D721Med (cell line): Measurements from ENCODE around the gene ARHGEF11.
"Not testable (repeated sequence)": the region's sequence is repeated elsewhere in the genome, so short reads cannot be mapped to it uniquely, and the experiment has no call there.

Source experiments
- DNase-seq: peaks from one replicate; pipeline ENCODE4 v3.0.0; 2011; ENCODE audit warnings: low spot score; ENCODE audit not compliant: insufficient read length
- FAIRE-seq: peaks from 2 replicates; lab custom pipeline; 2011; peaks lifted over from hg19 to GRCh38; lab: Jason Lieb, UNC
- CTCF ChIP-seq: IDR thresholded peaks from 2 replicates; pipeline ENCODE4 v1.5.1; 2012; ENCODE audit warnings: mild to moderate bottlenecking, control low read depth; ENCODE audit not compliant: insufficient read depth; ENCODE audit errors: missing control alignments

ARHGEF11 gene

GRCh38 chr1:156929596-156930238 lies 115.8 kb downstream of the ARHGEF11 start:
- no peak for DNase-seq
- TF ChIP-seq CTCF, result no peak
- no peak for FAIRE-seq

- DNase-seq (no peak), FAIRE-seq (no peak)
- no peak for TF ChIP-seq CTCF
Observed at GRCh38 chr1:156928043-156928602, 117.4 kb downstream of the ARHGEF11 start.

GRCh38 chr1:156927215-156928042 lies 118.1 kb downstream of the ARHGEF11 start:
- no peak for FAIRE-seq
- TF ChIP-seq CTCF, result peak; percentile 84
- peak; percentile 86 for DNase-seq

DNA sequence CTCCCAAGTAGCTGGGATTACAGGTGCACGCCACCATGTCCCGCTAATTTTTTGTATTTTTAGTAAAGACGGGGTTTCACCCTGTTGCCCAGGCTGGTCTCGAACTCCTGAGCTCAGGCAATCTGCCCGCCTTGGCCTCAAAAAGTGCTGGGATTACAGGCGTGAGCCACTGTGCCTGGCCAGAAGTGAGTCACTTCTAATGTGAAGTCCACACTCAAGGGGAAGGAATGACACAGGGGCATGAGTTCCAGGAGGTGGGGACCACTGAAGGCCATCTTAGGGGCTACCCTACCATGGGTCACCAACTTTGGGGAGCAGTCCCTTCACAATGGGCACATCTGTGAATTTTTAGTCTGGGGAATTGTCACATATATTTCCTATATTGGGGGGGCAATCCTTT lies 118.8 kb downstream of the ARHGEF11 start:
- not testable (repeated sequence) for DNase-seq, FAIRE-seq

- no peak for TF ChIP-seq CTCF
- no peak for FAIRE-seq
Observed at GRCh38 chr1:156926175-156926574, 119.4 kb downstream of the ARHGEF11 start.

GRCh38 chr1:156925154-156926010 lies 120.2 kb downstream of the ARHGEF11 start:
- TF ChIP-seq CTCF, result no peak
- no peak for FAIRE-seq

More at GRCh38 chr1:156926175-156926574, 119.4 kb downstream of the ARHGEF11 start:
- no peak for DNase-seq

GRCh38 chr1:156924478-156925153 lies 120.9 kb downstream of the ARHGEF11 start:
- DNase-seq (no peak), FAIRE-seq (no peak)
- TF ChIP-seq CTCF, result no peak

More at GRCh38 chr1:156925154-156926010, 120.2 kb downstream of the ARHGEF11 start:
- no peak for DNase-seq
